ENCODE results near the gene USP13.

The USP13 gene

GRCh38 chr3:179701176-179701827 is 48.5 kb downstream of the USP13 start:
- no peak for DNase-seq

GRCh38 chr3:179702271-179702947 is 49.6 kb downstream of the USP13 start:
- DNase-seq: no peak

GRCh38 chr3:179703816-179704215 is 51.0 kb downstream of the USP13 start:
- no peak for DNase-seq

- DNase-seq: no peak
These were observed 53.4 kb downstream of the USP13 start for GRCh38 chr3:179706233-179706632.

GRCh38 chr3:179710079-179710478 is 57.2 kb downstream of the USP13 start:
- no peak for DNase-seq

- DNase-seq: no peak
These were observed 60.8 kb downstream of the USP13 start for GRCh38 chr3:179713643-179714090.

GRCh38 chr3:179715582-179715981 is 62.7 kb downstream of the USP13 start:
- no peak for DNase-seq

GRCh38 chr3:179716226-179716625 is 63.4 kb downstream of the USP13 start:
- no peak for DNase-seq

- DNase-seq: no peak
These were observed 64.0 kb downstream of the USP13 start for GRCh38 chr3:179716811-179717210.

- DNase-seq: no peak
These were observed 64.4 kb downstream of the USP13 start for GRCh38 chr3:179717219-179717618.

- DNase-seq: no peak
These were observed 66.4 kb downstream of the USP13 start for GRCh38 chr3:179719048-179719734.

- DNase-seq: no peak
These were observed 67.4 kb downstream of the USP13 start for GRCh38 chr3:179720196-179720595.

GRCh38 chr3:179723617-179724016 is 70.8 kb downstream of the USP13 start:
- DNase-seq: no peak

GRCh38 chr3:179726075-179726699 is 73.3 kb downstream of the USP13 start:
- no peak for DNase-seq

GRCh38 chr3:179729086-179729485 is 76.2 kb downstream of the USP13 start:
- no peak for DNase-seq

GRCh38 chr3:179729981-179730380 is 77.1 kb downstream of the USP13 start:
- DNase-seq: no peak

- no peak for DNase-seq
These were observed 77.7 kb downstream of the USP13 start for GRCh38 chr3:179730506-179730905.

GRCh38 chr3:179731544-179731943 is 78.7 kb downstream of the USP13 start:
- DNase-seq: no peak

GRCh38 chr3:179732661-179733348 is 80.0 kb downstream of the USP13 start:
- no peak for DNase-seq

- no peak for DNase-seq
These were observed 81.0 kb downstream of the USP13 start for GRCh38 chr3:179733797-179734196.

GRCh38 chr3:179734497-179735281 is 81.8 kb downstream of the USP13 start:
- no peak for DNase-seq

GRCh38 chr3:179735321-179735720 is 82.5 kb downstream of the USP13 start:
- no peak for DNase-seq
